Keratinocyte (primary cell): ENCODE data around the gene DNAJC22. TPM values are rescaled to one million over a fixed set of nuclear protein-coding genes. Genes with fewer than 3 reads are reported as not detected.

Source experiments
- DNase-seq: peaks from one replicate; pipeline ENCODE4 v3.0.0-alpha.2; 2011; ENCODE audit warnings: low read depth, missing footprints, low spot score
- FAIRE-seq: peaks from 2 replicates; lab custom pipeline; 2011; peaks lifted over from hg19 to GRCh38; lab: Jason Lieb, UNC
- H2AFZ ChIP-seq: 2 replicates; pipeline ENCODE4 v1.6.0; 2012; ENCODE audit warnings: low read length, control low read depth, inconsistent platforms; ENCODE audit not compliant: control insufficient read depth
- H3K27ac ChIP-seq: 2 replicates; pipeline ENCODE4 v1.5.1; 2011; ENCODE audit warnings: low read length; ENCODE audit not compliant: control insufficient read depth, insufficient read depth
- H3K27me3 ChIP-seq: 3 replicates; pipeline ENCODE4 v1.6.0; 2011; ENCODE audit warnings: low read length; ENCODE audit not compliant: control insufficient read depth, insufficient read depth; ENCODE audit errors: extremely low read depth
- H3K36me3 ChIP-seq, 2 experiments: 2 replicates in 1 of 2; 3 replicates in 1 of 2; pipeline ENCODE4 v1.5.1; 2011; ENCODE audit warnings: low read length in 2 of 2, mild to moderate bottlenecking in 1 of 2; ENCODE audit not compliant: control insufficient read depth in 2 of 2, insufficient read depth in 2 of 2; ENCODE audit errors: extremely low read depth in 1 of 2
- H3K4me1 ChIP-seq: 3 replicates; pipeline ENCODE4 v1.5.1; 2011; ENCODE audit warnings: low read length; ENCODE audit not compliant: control insufficient read depth, insufficient read depth; ENCODE audit errors: extremely low read depth
- H3K4me2 ChIP-seq: 3 replicates; pipeline ENCODE4 v1.6.0; 2011; ENCODE audit warnings: low read depth, low read length; ENCODE audit not compliant: control insufficient read depth, insufficient read depth; ENCODE audit errors: extremely low read depth
- H3K4me3 ChIP-seq, 3 experiments: fragments of 200-600 bp in 1 of 3; sonication (generic) in 1 of 3; 2 replicates in 2 of 3; 3 replicates in 1 of 3; pipeline ENCODE4 v1.5.1; 2011 to 2016; ENCODE audit warnings: low read length in 3 of 3, mild to moderate bottlenecking in 3 of 3, control low read depth in 2 of 3, inconsistent platforms in 1 of 3, low read depth in 1 of 3, mixed read lengths in 1 of 3, mixed run types in 1 of 3, moderate library complexity in 1 of 3; ENCODE audit not compliant: control insufficient read depth in 2 of 3, insufficient read depth in 2 of 3; ENCODE audit errors: extremely low read depth in 1 of 3
- H3K79me2 ChIP-seq: 2 replicates; pipeline ENCODE4 v1.6.0; 2012; ENCODE audit warnings: low read length; ENCODE audit not compliant: control insufficient read depth, insufficient read depth
- H3K9ac ChIP-seq: 3 replicates; pipeline ENCODE4 v1.6.0; 2011; ENCODE audit warnings: low read length; ENCODE audit not compliant: control insufficient read depth, insufficient read depth; ENCODE audit errors: extremely low read depth
- H3K9me1 ChIP-seq: 3 replicates; pipeline ENCODE4 v1.6.0; 2011; ENCODE audit warnings: low read length; ENCODE audit not compliant: control insufficient read depth, insufficient read depth; ENCODE audit errors: extremely low read depth
- H3K9me3 ChIP-seq: 2 replicates; pipeline ENCODE4 v1.5.1; 2012; ENCODE audit warnings: low read depth, low read length; ENCODE audit not compliant: control insufficient read depth
- H4K20me1 ChIP-seq: 3 replicates; pipeline ENCODE4 v1.6.0; 2011; ENCODE audit warnings: low read length; ENCODE audit not compliant: control insufficient read depth, insufficient read depth; ENCODE audit errors: extremely low read depth
- EZH2 ChIP-seq: IDR thresholded peaks from one replicate; pipeline ENCODE4 v1.6.1; 2012; ENCODE audit warnings: inconsistent platforms, mild to moderate bottlenecking, low read length, moderate library complexity
- dilution Hi-C: fragments of 300-500 bp; cut with MboI; formaldehyde crosslinking; loops from one replicate; pipeline ENCODE4 v1.7.0; 2020; ENCODE audit warnings: low sequenced_read_pairs; ENCODE audit not compliant: extremely low pct_ligation_motif_present
- polyA plus RNA-seq, 5 experiments: library from polyadenylated mRNA; depleted of rRNA in 3 of 5; stranded (reverse) in 3 of 5; stranded (forward) in 1 of 5; unstranded in 1 of 5; fragments of >200 nt; gene quantifications; 1 replicate in 1 of 5; 2 replicates in 3 of 5; 3 replicates in 1 of 5; pipeline versions ENCODE4 v1.2.1 to v1.2.3, GENCODE V29; 2011 to 2012; ENCODE audit warnings: missing spikeins in 2 of 5, low read depth in 1 of 5, low replicate concordance in 1 of 5
- TF ChIP-seq, protein P1 (sequence below), 3 experiments: IDR thresholded peaks in 1 of 3; conservative IDR thresholded peaks in 1 of 3; optimal IDR thresholded peaks in 1 of 3; 2 replicates in 2 of 3; 3 replicates in 1 of 3; pipeline versions ENCODE3 to v1.5.1; 2011; ENCODE audit warnings: low read length in 3 of 3, mild to moderate bottlenecking in 3 of 3, moderate library complexity in 2 of 3, control low read depth in 1 of 3, inconsistent platforms in 1 of 3; ENCODE audit not compliant: insufficient read depth in 2 of 3; ENCODE audit errors: extremely low read depth in 1 of 3

DNAJC22 gene
- polyA plus RNA-seq, 1 donor (not counting 4 experiments of a cell fraction or from before 2014, with no cell fraction given), result not detected

DNA sequence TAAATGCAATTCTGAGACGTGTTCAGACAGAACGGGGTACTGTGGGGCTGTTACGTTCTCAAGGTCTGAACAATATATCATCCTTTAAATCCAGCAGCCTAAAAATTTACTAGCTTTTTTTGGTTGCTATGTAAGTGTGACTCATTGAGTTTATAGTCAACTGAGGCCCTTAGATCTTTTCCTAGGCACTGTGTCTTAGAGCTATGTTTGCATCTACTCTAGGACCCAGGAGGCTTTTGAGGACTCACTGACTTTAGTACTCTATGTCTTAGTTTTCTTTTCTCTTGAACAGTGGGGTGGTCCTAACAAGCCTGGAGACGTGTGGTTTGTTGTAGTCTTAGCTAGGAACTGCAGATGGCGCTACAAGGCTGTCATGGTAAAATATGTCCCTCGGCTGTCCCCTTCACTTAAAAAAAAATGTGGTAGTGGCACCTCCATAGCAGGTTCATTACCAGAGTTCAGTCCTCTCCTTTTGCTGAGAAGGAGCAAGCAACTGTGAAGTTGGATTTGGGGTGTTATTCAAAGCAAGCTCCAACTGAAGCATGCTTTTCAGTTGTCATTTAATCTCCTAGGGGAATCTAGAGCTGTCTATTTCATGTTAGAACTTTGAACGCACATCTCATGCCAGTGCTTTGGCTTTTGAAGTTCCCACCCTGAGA is 11.9 kb downstream of the DNAJC22 start:
- H3K27ac ChIP-seq, result peak overlapping the region; percentile 11
- dilution Hi-C loops, result no loop called here

GRCh38 chr12:49359671-49360070 is 13.0 kb downstream of the DNAJC22 start:
- Histone ChIP-seq H3K4me3 (no peak overlapping the region), H3K27ac (no peak overlapping the region), H3K4me1 (peaks cover 21% of the 10 kb centered on the region), H2AFZ (no peak overlapping the region), H3K36me3 (no peaks in the 10 kb centered on the region), H3K9me1 (no peaks in the 10 kb centered on the region), H3K9me3 (no peaks in the 10 kb centered on the region), H3K4me2 (no peak overlapping the region), H3K27me3 (no peaks in the 10 kb centered on the region), H3K79me2 (no peaks in the 10 kb centered on the region), H3K9ac (no peak overlapping the region), H4K20me1 (no peaks in the 10 kb centered on the region)
- DNase-seq, result no peak
- TF ChIP-seq EZH2, result no peak
- TF ChIP-seq, protein P1, sequence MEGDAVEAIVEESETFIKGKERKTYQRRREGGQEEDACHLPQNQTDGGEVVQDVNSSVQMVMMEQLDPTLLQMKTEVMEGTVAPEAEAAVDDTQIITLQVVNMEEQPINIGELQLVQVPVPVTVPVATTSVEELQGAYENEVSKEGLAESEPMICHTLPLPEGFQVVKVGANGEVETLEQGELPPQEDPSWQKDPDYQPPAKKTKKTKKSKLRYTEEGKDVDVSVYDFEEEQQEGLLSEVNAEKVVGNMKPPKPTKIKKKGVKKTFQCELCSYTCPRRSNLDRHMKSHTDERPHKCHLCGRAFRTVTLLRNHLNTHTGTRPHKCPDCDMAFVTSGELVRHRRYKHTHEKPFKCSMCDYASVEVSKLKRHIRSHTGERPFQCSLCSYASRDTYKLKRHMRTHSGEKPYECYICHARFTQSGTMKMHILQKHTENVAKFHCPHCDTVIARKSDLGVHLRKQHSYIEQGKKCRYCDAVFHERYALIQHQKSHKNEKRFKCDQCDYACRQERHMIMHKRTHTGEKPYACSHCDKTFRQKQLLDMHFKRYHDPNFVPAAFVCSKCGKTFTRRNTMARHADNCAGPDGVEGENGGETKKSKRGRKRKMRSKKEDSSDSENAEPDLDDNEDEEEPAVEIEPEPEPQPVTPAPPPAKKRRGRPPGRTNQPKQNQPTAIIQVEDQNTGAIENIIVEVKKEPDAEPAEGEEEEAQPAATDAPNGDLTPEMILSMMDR (optimal IDR thresholded peaks at IDR 0.05 in 1 of 3, IDR thresholded peaks at IDR 0.05 in 1 of 3, conservative IDR thresholded peaks at IDR 0.05 in 1 of 3; ENCODE audit: extremely low read depth in 1 of 3, insufficient read depth in 2 of 3, low read length in 3 of 3), result no peak
- FAIRE-seq, result no peak
- dilution Hi-C loops, result no loop called here

More for the DNA sequence above, 11.9 kb downstream of the DNAJC22 start:
- H2AFZ ChIP-seq, result peak overlapping the region; percentile 17
- peak overlapping the region in 1 of 3 experiments; percentile 13 for H3K4me3 ChIP-seq
- H3K9me3 ChIP-seq, result no peaks in the 10 kb centered on the region
- no peaks in the 10 kb centered on the region for H3K79me2 ChIP-seq
- peak overlapping the region; percentile 67 for H3K4me2 ChIP-seq
- no peak for TF ChIP-seq EZH2
- TF ChIP-seq, protein P1 (optimal IDR thresholded peaks at IDR 0.05 in 1 of 3, IDR thresholded peaks at IDR 0.05 in 1 of 3, conservative IDR thresholded peaks at IDR 0.05 in 1 of 3; ENCODE audit: extremely low read depth in 1 of 3, insufficient read depth in 2 of 3, low read length in 3 of 3), result peak; percentile 78 to 81 (median 78)
- no peak for DNase-seq
- H3K36me3 ChIP-seq, result no peaks in the 10 kb centered on the region
- FAIRE-seq, result no peak
- no peaks in the 10 kb centered on the region for H4K20me1 ChIP-seq
- H3K9me1 ChIP-seq, result no peaks in the 10 kb centered on the region
- no peaks in the 10 kb centered on the region for H3K27me3 ChIP-seq
- peaks cover 17% of the 10 kb centered on the region for H3K4me1 ChIP-seq
- H3K9ac ChIP-seq, result peak overlapping the region; percentile 11
